A549 (cell line): Measurements from ENCODE around the gene PPP2R2C. TPM values are rescaled to one million over a fixed set of nuclear protein-coding genes. Genes with fewer than 3 reads are reported as not detected.

Source experiments
- ATAC-seq, 2 experiments: fragments of 200-7000 bp in 1 of 2; fragments of >200 bp in 1 of 2; cut with Nextera tagmentation in 1 of 2; cut with Tn5 transposase in 1 of 2; 3 replicates each; pipeline versions ENCODE4 v1.8.0 to v1.9.1; 2018 to 2020; ENCODE audit warnings: mild to moderate bottlenecking in 1 of 2, moderate library complexity in 1 of 2
- CTCF ChIA-PET: fragments of 300-600 bp; sonication (Branson Sonifier 250); formaldehyde crosslinking; extraction: SDS; loops from one replicate; lab custom pipeline; 2021; ENCODE audit warnings: antibody characterized with exemption, inconsistent platforms; lab: Yijun Ruan, JAX
- POLR2A ChIA-PET: fragments of 350-600 bp; formaldehyde crosslinking; extraction: SDS; loops from one replicate; lab custom pipeline; 2021; ENCODE audit warnings: antibody characterized with exemption, inconsistent platforms; lab: Yijun Ruan, JAX
- DNase-seq, 2 experiments: peaks; one replicate each; pipeline versions ENCODE4 v3.0.0 to v3.0.0-alpha.2; 2011 to 2016; ENCODE audit warnings: low read depth in 1 of 2, low spot score in 1 of 2
- FAIRE-seq: peaks from 2 replicates; lab custom pipeline; 2011; peaks lifted over from hg19 to GRCh38; lab: Jason Lieb, UNC
- H3K27ac ChIP-seq, 2 experiments: fragments of >200 bp; sonication (Bioruptor Twin); formaldehyde crosslinking; 3 replicates each; pipeline ENCODE4 v1.5.1; 2016 to 2017
- H3K4me1 ChIP-seq: fragments of >200 bp; sonication (Bioruptor Twin); formaldehyde crosslinking; 3 replicates; pipeline ENCODE4 v1.6.1; 2016
- H3K4me2 ChIP-seq: fragments of >200 bp; sonication (Bioruptor Twin); formaldehyde crosslinking; 3 replicates; pipeline ENCODE4 v1.6.1; 2016
- H3K4me3 ChIP-seq: fragments of >200 bp; sonication (Bioruptor Twin); formaldehyde crosslinking; 3 replicates; pipeline ENCODE4 v1.5.1; 2016
- H3K9me3 ChIP-seq: fragments of >200 bp; sonication (Bioruptor Twin); formaldehyde crosslinking; 3 replicates; pipeline ENCODE4 v1.6.1; 2016
- CEBPB ChIP-seq, 2 experiments: fragments of >200 bp in 1 of 2; sonication (Bioruptor Twin) in 1 of 2; formaldehyde crosslinking in 1 of 2; IDR thresholded peaks; 2 replicates each; pipeline ENCODE4 v1.6.1; 2012 to 2016
- EHF ChIP-seq: fragments of 250-450 bp; sonication (Bioruptor Pico); IDR thresholded peaks from 2 replicates; pipeline ENCODE4 v1.5.0; 2020; ENCODE audit warnings: mild to moderate bottlenecking
- ESRRA ChIP-seq: fragments of 150-350 bp; IDR thresholded peaks from 2 replicates; pipeline ENCODE4 v1.6.1; 2014; ENCODE audit warnings: mild to moderate bottlenecking, low read length, borderline replicate concordance
- FOSL2 ChIP-seq, 2 experiments: fragments of 450-650 bp in 1 of 2; fragments of >200 bp in 1 of 2; sonication (Bioruptor Twin) in 1 of 2; formaldehyde crosslinking; IDR thresholded peaks; 2 replicates each; pipeline versions ENCODE4 v1.5.0 to v1.6.1; 2016 to 2020; ENCODE audit warnings: mild to moderate bottlenecking in 1 of 2, moderate library complexity in 1 of 2
- HOXB13 ChIP-seq: fragments of 250-450 bp; sonication (Bioruptor Pico); IDR thresholded peaks from 2 replicates; pipeline ENCODE4 v1.5.0; 2020; ENCODE audit warnings: low read depth, mild to moderate bottlenecking, moderate library complexity
- JUN ChIP-seq, 2 experiments: fragments of >200 bp; sonication (Bioruptor Twin); formaldehyde crosslinking; IDR thresholded peaks; 2 replicates in 1 of 2; 3 replicates in 1 of 2; pipeline ENCODE4 v1.6.1; 2016 to 2017
- KDM1A ChIP-seq: fragments of 200-600 bp; sonication (generic); IDR thresholded peaks from 2 replicates; pipeline ENCODE4 v1.6.1; 2016; ENCODE audit warnings: low read depth, mild to moderate bottlenecking
- KDM5A ChIP-seq: fragments of 200-600 bp; sonication (generic); IDR thresholded peaks from 2 replicates; pipeline ENCODE4 v1.6.1; 2016; ENCODE audit warnings: antibody characterized with exemption, mild to moderate bottlenecking
- MAZ ChIP-seq: fragments of 150-350 bp; IDR thresholded peaks from 2 replicates; pipeline ENCODE4 v1.6.1; 2014; ENCODE audit warnings: antibody characterized with exemption, low read depth, low read length, borderline replicate concordance
- NPAS2 ChIP-seq: fragments of 250-450 bp; sonication (Bioruptor Pico); IDR thresholded peaks from 2 replicates; pipeline ENCODE4 v1.8.0; 2022; ENCODE audit warnings: mild to moderate bottlenecking, moderate library complexity, borderline replicate concordance
- PHF8 ChIP-seq: fragments of 200-600 bp; sonication (generic); IDR thresholded peaks from 2 replicates; pipeline ENCODE4 v1.6.1; 2016; ENCODE audit warnings: low read depth, mild to moderate bottlenecking, antibody characterized with exemption, moderate library complexity, borderline replicate concordance
- POLR2A ChIP-seq: IDR thresholded peaks from 2 replicates; pipeline ENCODE4 v1.6.1; 2012; ENCODE audit warnings: mild to moderate bottlenecking, low read length
- POLR2AphosphoS2 ChIP-seq: conservative IDR thresholded peaks from 2 replicates; pipeline ENCODE4 v1.6.1; 2012; ENCODE audit warnings: low read length, improper control_type of control experiment, inconsistent platforms
- RCOR1 ChIP-seq: fragments of 150-350 bp; IDR thresholded peaks from 2 replicates; pipeline ENCODE4 v1.6.1; 2014; ENCODE audit warnings: antibody characterized with exemption, low read length, low read depth
- RFX5 ChIP-seq: fragments of 450-650 bp; IDR thresholded peaks from 2 replicates; pipeline ENCODE4 v1.7.1; 2014; ENCODE audit warnings: antibody characterized with exemption, mild to moderate bottlenecking, moderate library complexity
- SREBF2 ChIP-seq: fragments of 450-650 bp; IDR thresholded peaks from 2 replicates; pipeline ENCODE4 v1.6.1; 2014; ENCODE audit warnings: mild to moderate bottlenecking, moderate library complexity
- TFCP2L1 ChIP-seq: fragments of 250-450 bp; sonication (Bioruptor Pico); IDR thresholded peaks from 2 replicates; pipeline ENCODE4 v1.5.0; 2021; ENCODE audit warnings: mild to moderate bottlenecking
- ZC3H11A ChIP-seq: fragments of 450-650 bp; IDR thresholded peaks from 2 replicates; pipeline ENCODE4 v1.6.1; 2014; ENCODE audit warnings: antibody characterized with exemption, mild to moderate bottlenecking
- ZNF302 ChIP-seq: fragments of 250-450 bp; sonication (Bioruptor Pico); IDR thresholded peaks from 2 replicates; pipeline ENCODE4 v1.9.0; 2021; ENCODE audit warnings: inconsistent platforms, mild to moderate bottlenecking, moderate library complexity
- ZSCAN20 ChIP-seq: fragments of 250-450 bp; sonication (Bioruptor Pico); IDR thresholded peaks from 2 replicates; pipeline ENCODE4 v1.8.0; 2022; ENCODE audit warnings: mild to moderate bottlenecking, moderate library complexity
- WGBS: methylation state at CpG from one replicate; pipeline ENCODE4 v1.1.6; 2017; ENCODE audit errors: missing lambda C conversion rate; 5-methylcytosine and 5-hydroxymethylcytosine counted together
- polyA plus RNA-seq, 4 experiments: library from polyadenylated mRNA; depleted of rRNA in 3 of 4; stranded (reverse); fragments of >200 nt; fragmentation: RNase III in 1 of 4; extraction: RNeasy Plus Mini Kit Qiagen cat#74134 plus additional on column Dnase treatment in 1 of 4; gene quantifications; 2 replicates in 3 of 4; 3 replicates in 1 of 4; pipeline ENCODE4 v1.2.3, GENCODE V29; 2011 to 2017
- TF ChIP-seq, protein P1 (sequence below): IDR thresholded peaks from 2 replicates; pipeline ENCODE4 v1.6.1; 2012; ENCODE audit warnings: low read depth, borderline replicate concordance
- TF ChIP-seq, protein P2 (sequence below): fragments of 200-600 bp; sonication (generic); IDR thresholded peaks from 2 replicates; pipeline ENCODE4 v1.6.1; 2016; ENCODE audit warnings: antibody characterized with exemption, mild to moderate bottlenecking, moderate library complexity
- TF ChIP-seq, protein P3 (sequence below): IDR thresholded peaks from 2 replicates; pipeline ENCODE4 v1.6.1; 2012
- TF ChIP-seq, protein P4 (sequence below): fragments of >200 bp; sonication (Bioruptor Twin); formaldehyde crosslinking; IDR thresholded peaks from 3 replicates; pipeline ENCODE4 v1.6.1; 2016
- TF ChIP-seq, protein P5 (sequence below): fragments of >200 bp; sonication (Bioruptor Twin); formaldehyde crosslinking; IDR thresholded peaks from 2 replicates; pipeline ENCODE4 v1.6.1; 2016

The PPP2R2C gene
- polyA plus RNA-seq, 2 of the 4 experiments (the other 2 are of a cell fraction) = 23.9 to 29.4 TPM

DNA sequence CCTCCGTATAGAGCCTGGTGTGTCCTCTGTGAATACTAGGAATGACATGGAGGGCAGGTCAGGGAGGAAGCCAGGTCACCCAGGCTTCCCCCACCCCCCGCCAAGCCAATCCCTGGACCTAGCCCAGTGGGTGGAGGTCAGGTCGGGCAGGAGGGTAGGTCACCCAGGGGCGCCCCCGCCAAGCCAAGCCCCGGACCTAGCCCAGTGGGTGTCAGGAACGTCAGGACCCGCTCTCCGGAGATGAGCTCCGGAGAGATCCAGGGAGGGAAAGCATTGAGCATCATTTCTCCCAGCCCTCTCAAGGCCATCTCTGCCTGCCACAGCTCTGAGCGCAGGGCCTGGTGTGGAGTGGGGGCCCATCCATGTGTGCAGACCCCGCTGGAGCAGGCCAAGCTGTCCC lies 154.2 kb downstream of the PPP2R2C start:
- ChIA-PET CTCF (interaction anchor here (1.6 to 6.0 kb wide), 3 partner anchors 9 to 68 kb away, joined by 5 to 28 read pairs (median 21); no protein-coding TSS in a partner anchor), POLR2A (no interaction called here)
- TF ChIP-seq ESRRA = no peak
- no peak for TF ChIP-seq NPAS2 (CRISPR knock-in tag)
- TF ChIP-seq, protein P1, sequence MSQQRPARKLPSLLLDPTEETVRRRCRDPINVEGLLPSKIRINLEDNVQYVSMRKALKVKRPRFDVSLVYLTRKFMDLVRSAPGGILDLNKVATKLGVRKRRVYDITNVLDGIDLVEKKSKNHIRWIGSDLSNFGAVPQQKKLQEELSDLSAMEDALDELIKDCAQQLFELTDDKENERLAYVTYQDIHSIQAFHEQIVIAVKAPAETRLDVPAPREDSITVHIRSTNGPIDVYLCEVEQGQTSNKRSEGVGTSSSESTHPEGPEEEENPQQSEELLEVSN = no peak
- no peak for TF ChIP-seq KDM1A
- TF ChIP-seq POLR2A = no peak
- TF ChIP-seq, protein P2, sequence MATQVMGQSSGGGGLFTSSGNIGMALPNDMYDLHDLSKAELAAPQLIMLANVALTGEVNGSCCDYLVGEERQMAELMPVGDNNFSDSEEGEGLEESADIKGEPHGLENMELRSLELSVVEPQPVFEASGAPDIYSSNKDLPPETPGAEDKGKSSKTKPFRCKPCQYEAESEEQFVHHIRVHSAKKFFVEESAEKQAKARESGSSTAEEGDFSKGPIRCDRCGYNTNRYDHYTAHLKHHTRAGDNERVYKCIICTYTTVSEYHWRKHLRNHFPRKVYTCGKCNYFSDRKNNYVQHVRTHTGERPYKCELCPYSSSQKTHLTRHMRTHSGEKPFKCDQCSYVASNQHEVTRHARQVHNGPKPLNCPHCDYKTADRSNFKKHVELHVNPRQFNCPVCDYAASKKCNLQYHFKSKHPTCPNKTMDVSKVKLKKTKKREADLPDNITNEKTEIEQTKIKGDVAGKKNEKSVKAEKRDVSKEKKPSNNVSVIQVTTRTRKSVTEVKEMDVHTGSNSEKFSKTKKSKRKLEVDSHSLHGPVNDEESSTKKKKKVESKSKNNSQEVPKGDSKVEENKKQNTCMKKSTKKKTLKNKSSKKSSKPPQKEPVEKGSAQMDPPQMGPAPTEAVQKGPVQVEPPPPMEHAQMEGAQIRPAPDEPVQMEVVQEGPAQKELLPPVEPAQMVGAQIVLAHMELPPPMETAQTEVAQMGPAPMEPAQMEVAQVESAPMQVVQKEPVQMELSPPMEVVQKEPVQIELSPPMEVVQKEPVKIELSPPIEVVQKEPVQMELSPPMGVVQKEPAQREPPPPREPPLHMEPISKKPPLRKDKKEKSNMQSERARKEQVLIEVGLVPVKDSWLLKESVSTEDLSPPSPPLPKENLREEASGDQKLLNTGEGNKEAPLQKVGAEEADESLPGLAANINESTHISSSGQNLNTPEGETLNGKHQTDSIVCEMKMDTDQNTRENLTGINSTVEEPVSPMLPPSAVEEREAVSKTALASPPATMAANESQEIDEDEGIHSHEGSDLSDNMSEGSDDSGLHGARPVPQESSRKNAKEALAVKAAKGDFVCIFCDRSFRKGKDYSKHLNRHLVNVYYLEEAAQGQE = no peak
- no peak for TF ChIP-seq CEBPB (IDR thresholded peaks at IDR 0.05)
- no peak for TF ChIP-seq FOSL2 (IDR thresholded peaks at IDR 0.05)
- TF ChIP-seq FOSL2 (CRISPR knock-in tag; IDR thresholded peaks at IDR 0.05) = no peak
- TF ChIP-seq, protein P3, sequence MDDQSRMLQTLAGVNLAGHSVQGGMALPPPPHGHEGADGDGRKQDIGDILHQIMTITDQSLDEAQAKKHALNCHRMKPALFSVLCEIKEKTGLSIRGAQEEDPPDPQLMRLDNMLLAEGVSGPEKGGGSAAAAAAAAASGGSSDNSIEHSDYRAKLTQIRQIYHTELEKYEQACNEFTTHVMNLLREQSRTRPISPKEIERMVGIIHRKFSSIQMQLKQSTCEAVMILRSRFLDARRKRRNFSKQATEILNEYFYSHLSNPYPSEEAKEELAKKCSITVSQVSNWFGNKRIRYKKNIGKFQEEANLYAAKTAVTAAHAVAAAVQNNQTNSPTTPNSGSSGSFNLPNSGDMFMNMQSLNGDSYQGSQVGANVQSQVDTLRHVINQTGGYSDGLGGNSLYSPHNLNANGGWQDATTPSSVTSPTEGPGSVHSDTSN = no peak
- Histone ChIP-seq H3K9me3 (no peaks in the 10 kb centered on the region), H3K4me3 (no peak overlapping the region), H3K4me1 (no peaks in the 10 kb centered on the region), H3K27ac (no peak overlapping the region), H3K4me2 (no peak overlapping the region)
- 82% methylated on average over 7 of the region's 12 CpGs for WGBS
- no peak for ATAC-seq
- no peak for FAIRE-seq
- DNase-seq = no peak

DNA sequence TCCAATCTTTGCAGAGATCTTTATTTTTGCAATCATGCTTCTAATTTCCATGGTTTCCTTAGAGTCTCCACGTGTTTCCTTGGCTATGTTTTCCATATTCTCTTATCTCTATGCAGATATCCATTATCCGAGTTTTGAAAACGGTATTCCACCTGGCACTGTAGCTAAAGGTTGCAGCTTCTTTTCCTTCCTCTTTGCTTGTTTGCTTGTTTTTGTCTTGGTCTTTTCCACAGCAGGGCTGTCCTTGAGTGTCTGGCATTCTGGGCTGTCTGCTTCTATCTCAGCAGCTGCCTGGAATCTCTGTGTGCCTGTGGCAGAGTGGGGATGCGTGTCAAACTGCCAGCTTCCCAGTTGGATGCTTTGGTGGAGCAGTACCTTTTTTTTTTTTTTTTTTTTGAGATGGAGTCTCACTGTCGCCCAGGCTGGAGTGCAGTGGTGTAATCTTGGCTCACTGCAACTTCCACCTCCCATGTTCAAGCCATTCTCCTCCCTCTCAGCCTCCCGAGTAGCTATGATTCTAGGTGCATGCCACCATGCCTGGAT lies 155.9 kb downstream of the PPP2R2C start:
- no peak overlapping the region for H3K4me2 ChIP-seq
- POLR2A ChIA-PET = no interaction called here
- no peaks in the 10 kb centered on the region for H3K9me3 ChIP-seq
- H3K4me3 ChIP-seq = no peak overlapping the region
- TF ChIP-seq FOSL2 (IDR thresholded peaks at IDR 0.05) (no peak), FOSL2 (CRISPR knock-in tag; IDR thresholded peaks at IDR 0.05) (no peak), KDM5A (no peak), PHF8 (no peak)
- TF ChIP-seq, protein P4, sequence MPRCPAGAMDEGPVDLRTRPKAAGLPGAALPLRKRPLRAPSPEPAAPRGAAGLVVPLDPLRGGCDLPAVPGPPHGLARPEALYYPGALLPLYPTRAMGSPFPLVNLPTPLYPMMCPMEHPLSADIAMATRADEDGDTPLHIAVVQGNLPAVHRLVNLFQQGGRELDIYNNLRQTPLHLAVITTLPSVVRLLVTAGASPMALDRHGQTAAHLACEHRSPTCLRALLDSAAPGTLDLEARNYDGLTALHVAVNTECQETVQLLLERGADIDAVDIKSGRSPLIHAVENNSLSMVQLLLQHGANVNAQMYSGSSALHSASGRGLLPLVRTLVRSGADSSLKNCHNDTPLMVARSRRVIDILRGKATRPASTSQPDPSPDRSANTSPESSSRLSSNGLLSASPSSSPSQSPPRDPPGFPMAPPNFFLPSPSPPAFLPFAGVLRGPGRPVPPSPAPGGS = no peak
- TF ChIP-seq, all 56 proteins: peak for 0
- CTCF ChIA-PET = interaction anchor here (1.1 to 3.6 kb wide), 4 partner anchors 10 to 65 kb away, joined by 4 to 15 read pairs (median 6); no protein-coding TSS in a partner anchor
- Histone ChIP-seq H3K4me1 (no peaks in the 10 kb centered on the region), H3K27ac (no peak overlapping the region)
- DNase-seq (no peak), ATAC-seq (no peak), FAIRE-seq (no peak)
- 79% methylated on average over 6 of the region's 6 CpGs for WGBS

DNA sequence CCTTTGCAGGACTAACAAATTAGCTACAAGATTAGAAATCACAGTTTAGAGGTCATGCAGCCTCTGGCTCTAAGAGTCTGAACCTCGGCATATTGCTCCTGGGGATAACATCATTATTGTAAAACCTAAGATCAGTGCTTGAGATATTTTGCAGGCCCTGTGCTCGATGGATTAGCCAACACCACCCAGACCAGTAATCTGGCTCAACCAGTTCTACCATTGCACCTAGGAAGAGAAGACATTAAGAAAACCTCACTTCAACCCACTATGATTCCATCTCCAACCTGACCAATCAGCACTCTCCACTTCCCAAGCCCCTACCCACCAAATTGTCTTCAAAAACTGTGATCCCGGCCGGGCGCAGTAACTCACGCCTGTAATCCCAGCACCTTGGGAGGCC lies 159.2 kb downstream of the PPP2R2C start:
- CTCF ChIA-PET = interaction anchor here (2.0 kb wide), 1 partner anchor 14 kb away, joined by 4 read pairs; no protein-coding TSS in a partner anchor
- Histone ChIP-seq H3K4me3 (no peak overlapping the region), H3K27ac (no peak overlapping the region)
- TF ChIP-seq SREBF2 (no peak), TFCP2L1 (CRISPR knock-in tag) (no peak), ZNF302 (CRISPR knock-in tag) (no peak), ZC3H11A (no peak), JUN (IDR thresholded peaks at IDR 0.05) (no peak), RFX5 (no peak), RCOR1 (no peak), MAZ (no peak), HOXB13 (CRISPR knock-in tag) (no peak), POLR2AphosphoS2 (no peak), ZSCAN20 (no peak), EHF (CRISPR knock-in tag) (no peak)
- TF ChIP-seq, protein P5, sequence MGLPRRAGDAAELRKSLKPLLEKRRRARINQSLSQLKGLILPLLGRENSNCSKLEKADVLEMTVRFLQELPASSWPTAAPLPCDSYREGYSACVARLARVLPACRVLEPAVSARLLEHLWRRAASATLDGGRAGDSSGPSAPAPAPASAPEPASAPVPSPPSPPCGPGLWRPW = no peak
- TF ChIP-seq, all 56 proteins: peak for 0
- DNase-seq = no peak
- no peak overlapping the region for H3K4me2 ChIP-seq
- WGBS = 85% methylated on average over 6 of the region's 6 CpGs
- H3K9me3 ChIP-seq = no peaks in the 10 kb centered on the region
- no peak for FAIRE-seq
- no peaks in the 10 kb centered on the region for H3K4me1 ChIP-seq
- no peak for ATAC-seq
- POLR2A ChIA-PET = no interaction called here
